D721Med (cell line): ENCODE measurements around the gene TOM1L2.

Experiments used
- DNase-seq: peaks from one replicate; pipeline ENCODE4 v3.0.0; 2011; ENCODE audit warnings: low spot score; ENCODE audit not compliant: insufficient read length
- FAIRE-seq: peaks from 2 replicates; lab custom pipeline; 2011; peaks lifted over from hg19 to GRCh38; lab: Jason Lieb, UNC
- CTCF ChIP-seq: IDR thresholded peaks from 2 replicates; pipeline ENCODE4 v1.5.1; 2012; ENCODE audit warnings: mild to moderate bottlenecking, control low read depth; ENCODE audit not compliant: insufficient read depth; ENCODE audit errors: missing control alignments

TOM1L2 gene

GRCh38 chr17:17880577-17881196, 91.5 kb downstream of the TOM1L2 start:
- DNase-seq: no peak
- TF ChIP-seq CTCF: no peak
- FAIRE-seq: no peak

- no peak for TF ChIP-seq CTCF
- no peak for DNase-seq
- no peak for FAIRE-seq
Observed at GRCh38 chr17:17877529-17878358, 94.5 kb downstream of the TOM1L2 start.

- no peak for TF ChIP-seq CTCF
- no peak for FAIRE-seq
- no peak for DNase-seq
Observed at GRCh38 chr17:17876959-17877528, 95.2 kb downstream of the TOM1L2 start.

GRCh38 chr17:17874478-17874877, 97.7 kb downstream of the TOM1L2 start:
- FAIRE-seq: no peak
- no peak for DNase-seq
- TF ChIP-seq CTCF: no peak

GRCh38 chr17:17873450-17873991, 98.7 kb downstream of the TOM1L2 start:
- FAIRE-seq (no peak), DNase-seq (no peak)
- TF ChIP-seq CTCF: no peak

- TF ChIP-seq CTCF: no peak
- DNase-seq: no peak
- FAIRE-seq: no peak
Observed at GRCh38 chr17:17872547-17873345, 99.5 kb downstream of the TOM1L2 start.
